ENCODE data around the gene KIRREL3.

GRCh38 chr11:126896025-126896424, 104.5 kb downstream of the KIRREL3 start:
- TF ChIP-seq SMC3 (IDR thresholded peaks at IDR 0.05; ENCODE audit: low read depth, low read length) (no peak), CTCF (IDR thresholded peaks at IDR 0.05) (no peak), GABPA (IDR thresholded peaks at IDR 0.05; ENCODE audit: low read depth) (no peak), USF1 (IDR thresholded peaks at IDR 0.05; ENCODE audit: borderline replicate concordance, low read depth) (no peak), RFX5 (IDR thresholded peaks at IDR 0.05; ENCODE audit: low read length) (no peak), RAD21 (IDR thresholded peaks at IDR 0.05; ENCODE audit: low read length) (no peak), FOXM1 (IDR thresholded peaks at IDR 0.05; ENCODE audit: low read depth) (no peak), EZH2phosphoT487 (IDR thresholded peaks at IDR 0.05; ENCODE audit: borderline replicate concordance, low read depth) (no peak), CHD2 (IDR thresholded peaks at IDR 0.05; ENCODE audit: low read length, partially characterized antibody) (no peak)

Measured in SK-N-SH (cell line).